NB4 (cell line): Measurements from ENCODE around the gene ATAD3A.

ENCODE experiments used
- TF ChIP-seq, protein P1 (sequence below): IDR thresholded peaks from one replicate; pipeline ENCODE4 v1.5.1; 2012; ENCODE audit warnings: low read depth, low read length
- TF ChIP-seq, protein P2 (sequence below): IDR thresholded peaks from 2 replicates; pipeline ENCODE4 v1.6.1; 2011; ENCODE audit warnings: low read depth, low read length

DNA sequence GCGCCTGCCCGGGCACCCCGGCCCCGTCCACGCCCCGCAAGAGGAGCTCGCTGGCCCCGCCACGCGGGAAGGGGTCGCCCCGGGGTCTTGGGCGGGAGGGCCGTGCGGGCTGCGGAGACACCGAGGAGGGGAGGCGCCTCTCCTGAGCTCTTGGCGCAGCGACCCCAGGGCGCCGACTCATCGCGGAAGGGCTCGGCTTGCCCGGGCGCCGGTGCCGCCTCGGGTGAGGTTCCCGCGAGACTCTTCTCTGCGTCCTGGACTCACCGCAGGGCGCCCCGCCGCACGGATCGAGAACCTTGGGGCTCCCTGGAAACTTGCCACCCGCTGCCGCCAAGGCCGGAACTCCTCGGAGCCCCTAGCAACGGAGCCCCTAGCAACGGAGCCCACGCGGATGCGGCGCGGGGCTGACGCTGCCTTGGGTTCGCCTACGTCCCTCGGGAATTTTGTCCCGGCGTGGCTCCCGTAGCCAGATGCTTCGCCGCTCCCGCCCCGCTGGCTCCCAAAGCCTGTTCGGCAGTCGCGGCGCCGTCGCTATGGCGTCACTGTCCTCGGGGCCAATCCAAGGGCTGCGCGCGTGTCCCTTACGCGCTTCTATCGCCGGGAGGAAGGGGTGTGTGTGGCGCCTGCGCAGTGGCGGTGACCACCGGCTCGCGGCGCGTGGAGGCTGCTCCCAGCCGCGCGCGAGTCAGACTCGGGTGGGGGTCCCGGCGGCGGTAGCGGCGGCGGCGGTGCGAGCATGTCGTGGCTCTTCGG lies at the start of gene ATAD3A:
- TF ChIP-seq, protein P1, sequence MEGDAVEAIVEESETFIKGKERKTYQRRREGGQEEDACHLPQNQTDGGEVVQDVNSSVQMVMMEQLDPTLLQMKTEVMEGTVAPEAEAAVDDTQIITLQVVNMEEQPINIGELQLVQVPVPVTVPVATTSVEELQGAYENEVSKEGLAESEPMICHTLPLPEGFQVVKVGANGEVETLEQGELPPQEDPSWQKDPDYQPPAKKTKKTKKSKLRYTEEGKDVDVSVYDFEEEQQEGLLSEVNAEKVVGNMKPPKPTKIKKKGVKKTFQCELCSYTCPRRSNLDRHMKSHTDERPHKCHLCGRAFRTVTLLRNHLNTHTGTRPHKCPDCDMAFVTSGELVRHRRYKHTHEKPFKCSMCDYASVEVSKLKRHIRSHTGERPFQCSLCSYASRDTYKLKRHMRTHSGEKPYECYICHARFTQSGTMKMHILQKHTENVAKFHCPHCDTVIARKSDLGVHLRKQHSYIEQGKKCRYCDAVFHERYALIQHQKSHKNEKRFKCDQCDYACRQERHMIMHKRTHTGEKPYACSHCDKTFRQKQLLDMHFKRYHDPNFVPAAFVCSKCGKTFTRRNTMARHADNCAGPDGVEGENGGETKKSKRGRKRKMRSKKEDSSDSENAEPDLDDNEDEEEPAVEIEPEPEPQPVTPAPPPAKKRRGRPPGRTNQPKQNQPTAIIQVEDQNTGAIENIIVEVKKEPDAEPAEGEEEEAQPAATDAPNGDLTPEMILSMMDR: no peak
- TF ChIP-seq, protein P2, sequence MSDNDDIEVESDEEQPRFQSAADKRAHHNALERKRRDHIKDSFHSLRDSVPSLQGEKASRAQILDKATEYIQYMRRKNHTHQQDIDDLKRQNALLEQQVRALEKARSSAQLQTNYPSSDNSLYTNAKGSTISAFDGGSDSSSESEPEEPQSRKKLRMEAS: no peak
